ENCODE data around the gene SMAD3.

Gene SMAD3

GRCh38 chr15:67196222-67196621 lies 130.8 kb downstream of the SMAD3 start:
- peak; percentile 28 for DNase-seq (ENCODE audit: low read depth)
- TF ChIP-seq CTCF (conservative IDR thresholded peaks at IDR 0.05; ENCODE audit: low read depth, low read length) = no peak

GRCh38 chr15:67196672-67197363 lies 131.4 kb downstream of the SMAD3 start:
- no peak for TF ChIP-seq CTCF (conservative IDR thresholded peaks at IDR 0.05; ENCODE audit: low read depth, low read length)
- DNase-seq (ENCODE audit: low read depth) = peak; percentile 71
- no peak overlapping the region for H3K4me3 ChIP-seq (ENCODE audit: low read depth, low read length)

More at GRCh38 chr15:67196222-67196621, 130.8 kb downstream of the SMAD3 start:
- no peak overlapping the region for H3K4me3 ChIP-seq (ENCODE audit: low read depth, low read length)

GRCh38 chr15:67197364-67197695 lies 131.9 kb downstream of the SMAD3 start:
- DNase-seq (ENCODE audit: low read depth) = peak; percentile 39
- no peak for TF ChIP-seq CTCF (conservative IDR thresholded peaks at IDR 0.05; ENCODE audit: low read depth, low read length)
- no peak overlapping the region for H3K4me3 ChIP-seq (ENCODE audit: low read depth, low read length)

GRCh38 chr15:67198157-67198754 lies 132.9 kb downstream of the SMAD3 start:
- no peak overlapping the region for H3K4me3 ChIP-seq (ENCODE audit: low read depth, low read length)
- DNase-seq (ENCODE audit: low read depth) = peak; percentile 27
- no peak for TF ChIP-seq CTCF (conservative IDR thresholded peaks at IDR 0.05; ENCODE audit: low read depth, low read length)

- TF ChIP-seq CTCF (conservative IDR thresholded peaks at IDR 0.05; ENCODE audit: low read depth, low read length) = no peak
- DNase-seq (ENCODE audit: low read depth) = peak; percentile 30
- H3K4me3 ChIP-seq (ENCODE audit: low read depth, low read length) = no peak overlapping the region
These were observed 134.0 kb downstream of the SMAD3 start for GRCh38 chr15:67199391-67199790.

GRCh38 chr15:67199881-67200763 lies 134.7 kb downstream of the SMAD3 start:
- no peak overlapping the region for H3K4me3 ChIP-seq (ENCODE audit: low read depth, low read length)
- DNase-seq (ENCODE audit: low read depth) = peak; percentile 63
- no peak for TF ChIP-seq CTCF (conservative IDR thresholded peaks at IDR 0.05; ENCODE audit: low read depth, low read length)

All from choroid plexus epithelial cell (primary cell).